ENCODE measurements around the gene ACAD9. TPM values are rescaled to one million over a fixed set of nuclear protein-coding genes. Genes with fewer than 3 reads are reported as not detected.

Gene ACAD9
- total and polyA plus RNA-seq, 2 donors (not counting 1 experiment from before 2014, with no cell fraction given) = 33.6 to 57.6 TPM

GRCh38 chr3:128933922-128934253 is 54.5 kb downstream of the ACAD9 start:
- intact Hi-C loops (cut with micrococcal nuclease) = no loop called here
- Histone ChIP-seq H3K36me3 (replicated peaks in 1 of 2; ENCODE audit: control extremely low read depth in 1 of 2, control insufficient read depth in 1 of 2, extremely low read depth in 1 of 2, insufficient read depth in 2 of 2, low read length in 1 of 2) (no peaks in the 10 kb centered on the region), H3K4me3 (ENCODE audit: control extremely low read depth in 1 of 5, extremely low read depth in 1 of 5, insufficient read depth in 1 of 5, low read depth in 2 of 5, low read length in 4 of 5) (no peak overlapping the region), H2AFZ (ENCODE audit: insufficient read depth, low read depth, low read length, poor library complexity, severe bottlenecking) (no peak overlapping the region), H3K79me2 (ENCODE audit: control insufficient read depth, insufficient read depth, low read length) (no peaks in the 10 kb centered on the region), H3K4me1 (ENCODE audit: control insufficient read depth in 2 of 2, insufficient read depth in 2 of 2, low read length in 2 of 2) (no peaks in the 10 kb centered on the region), H4K20me1 (ENCODE audit: control insufficient read depth, insufficient read depth, low read length, poor library complexity, severe bottlenecking) (no peaks in the 10 kb centered on the region), H3K27me3 (replicated peaks in 1 of 4; ENCODE audit: control extremely low read depth in 1 of 4, control insufficient read depth in 3 of 4, insufficient read depth in 4 of 4, low read length in 3 of 4) (peaks cover 0 to 5% (median 0%) of the 10 kb centered on the region in 4 experiments), H3K9me3 (ENCODE audit: control extremely low read depth in 1 of 3, control insufficient read depth in 2 of 3, insufficient read depth in 1 of 3, low read length in 2 of 3) (peaks cover 0 to 3% (median 0%) of the 10 kb centered on the region in 3 donors), H3K27ac (ENCODE audit: low read length in 2 of 2) (no peak overlapping the region), H3K4me2 (replicated peaks; ENCODE audit: low read depth, low read length, poor library complexity, severe bottlenecking) (no peak overlapping the region), H3K9ac (ENCODE audit: low read length) (no peak overlapping the region)
- no peaks in the 10 kb centered on the region for H3K4me1 Mint-ChIP-seq
- no peak for DNase-seq
- H3K27me3 Mint-ChIP-seq = peaks cover 14% of the 10 kb centered on the region
- TF ChIP-seq, protein P1, sequence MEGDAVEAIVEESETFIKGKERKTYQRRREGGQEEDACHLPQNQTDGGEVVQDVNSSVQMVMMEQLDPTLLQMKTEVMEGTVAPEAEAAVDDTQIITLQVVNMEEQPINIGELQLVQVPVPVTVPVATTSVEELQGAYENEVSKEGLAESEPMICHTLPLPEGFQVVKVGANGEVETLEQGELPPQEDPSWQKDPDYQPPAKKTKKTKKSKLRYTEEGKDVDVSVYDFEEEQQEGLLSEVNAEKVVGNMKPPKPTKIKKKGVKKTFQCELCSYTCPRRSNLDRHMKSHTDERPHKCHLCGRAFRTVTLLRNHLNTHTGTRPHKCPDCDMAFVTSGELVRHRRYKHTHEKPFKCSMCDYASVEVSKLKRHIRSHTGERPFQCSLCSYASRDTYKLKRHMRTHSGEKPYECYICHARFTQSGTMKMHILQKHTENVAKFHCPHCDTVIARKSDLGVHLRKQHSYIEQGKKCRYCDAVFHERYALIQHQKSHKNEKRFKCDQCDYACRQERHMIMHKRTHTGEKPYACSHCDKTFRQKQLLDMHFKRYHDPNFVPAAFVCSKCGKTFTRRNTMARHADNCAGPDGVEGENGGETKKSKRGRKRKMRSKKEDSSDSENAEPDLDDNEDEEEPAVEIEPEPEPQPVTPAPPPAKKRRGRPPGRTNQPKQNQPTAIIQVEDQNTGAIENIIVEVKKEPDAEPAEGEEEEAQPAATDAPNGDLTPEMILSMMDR (IDR thresholded peaks at IDR 0.05) = no peak
- no peak for TF ChIP-seq EZH2 (IDR thresholded peaks at IDR 0.05; ENCODE audit: borderline replicate concordance, insufficient read depth, low read depth, low read length, poor library complexity, severe bottlenecking)
- H3K9me3 Mint-ChIP-seq (ENCODE audit: insufficient read depth) = no peaks in the 10 kb centered on the region
- POLR2A ChIA-PET = no interaction called here
- no peak overlapping the region for H3K27ac Mint-ChIP-seq
- WGBS (ENCODE audit: insufficient coverage) = 90% methylated on average over 2 of the region's 2 CpGs
- H3K4me3 Mint-ChIP-seq = no peak overlapping the region
- CTCF ChIA-PET = no interaction called here
- ATAC-seq (ENCODE audit: low read depth) = no peak

GRCh38 chr3:128935922-128936321 is 56.5 kb downstream of the ACAD9 start:
- H3K27ac Mint-ChIP-seq = no peak overlapping the region
- H3K27ac ChIP-seq (ENCODE audit: low read length in 2 of 2) = no peak overlapping the region
- no peaks in the 10 kb centered on the region for H3K4me1 ChIP-seq (ENCODE audit: control insufficient read depth in 2 of 2, insufficient read depth in 2 of 2, low read length in 2 of 2)
- H3K4me2 ChIP-seq (replicated peaks; ENCODE audit: low read depth, low read length, poor library complexity, severe bottlenecking) = no peak overlapping the region
- no peaks in the 10 kb centered on the region for H3K9me3 Mint-ChIP-seq (ENCODE audit: insufficient read depth)
- H3K4me3 ChIP-seq (ENCODE audit: control extremely low read depth in 1 of 5, extremely low read depth in 1 of 5, insufficient read depth in 1 of 5, low read depth in 2 of 5, low read length in 4 of 5) = no peak overlapping the region
- CTCF ChIA-PET = no interaction called here
- POLR2A ChIA-PET = no interaction called here
- H2AFZ ChIP-seq (ENCODE audit: insufficient read depth, low read depth, low read length, poor library complexity, severe bottlenecking) = no peak overlapping the region
- no peaks in the 10 kb centered on the region for H3K9me3 ChIP-seq (ENCODE audit: control extremely low read depth in 1 of 3, control insufficient read depth in 2 of 3, insufficient read depth in 1 of 3, low read length in 2 of 3)
- no peak for DNase-seq
- no peak overlapping the region for H3K9ac ChIP-seq (ENCODE audit: low read length)
- WGBS (ENCODE audit: insufficient coverage) = 100% methylated on average over 2 of the region's 2 CpGs
- peaks cover 20% of the 10 kb centered on the region for H3K27me3 Mint-ChIP-seq
- no peaks in the 10 kb centered on the region for H3K36me3 ChIP-seq (replicated peaks in 1 of 2; ENCODE audit: control extremely low read depth in 1 of 2, control insufficient read depth in 1 of 2, extremely low read depth in 1 of 2, insufficient read depth in 2 of 2, low read length in 1 of 2)
- ATAC-seq (ENCODE audit: low read depth) = no peak
- TF ChIP-seq, protein P1 (IDR thresholded peaks at IDR 0.05) = no peak
- no peak for TF ChIP-seq EZH2 (IDR thresholded peaks at IDR 0.05; ENCODE audit: borderline replicate concordance, insufficient read depth, low read depth, low read length, poor library complexity, severe bottlenecking)
- H3K79me2 ChIP-seq (ENCODE audit: control insufficient read depth, insufficient read depth, low read length) = no peaks in the 10 kb centered on the region
- no peaks in the 10 kb centered on the region for H4K20me1 ChIP-seq (ENCODE audit: control insufficient read depth, insufficient read depth, low read length, poor library complexity, severe bottlenecking)
- H3K4me3 Mint-ChIP-seq = no peak overlapping the region
- H3K4me1 Mint-ChIP-seq = no peaks in the 10 kb centered on the region
- intact Hi-C loops (cut with micrococcal nuclease) = no loop called here
- peaks cover 0 to 5% (median 0%) of the 10 kb centered on the region in 4 experiments for H3K27me3 ChIP-seq (replicated peaks in 1 of 4; ENCODE audit: control extremely low read depth in 1 of 4, control insufficient read depth in 3 of 4, insufficient read depth in 4 of 4, low read length in 3 of 4)

All from B cell (primary cell).